GM21447 (cell line): ENCODE results near the gene LRP1.

ENCODE experiments used
- ATAC-seq: cut with Tn5 transposase; IDR thresholded peaks from one replicate; pipeline ENCODE4 v1.9.1; 2021; ENCODE audit not compliant: unreplicated experiment

Gene LRP1

GRCh38 chr12:57220770-57221168 is 92.5 kb downstream of the LRP1 start:
- ATAC-seq, result no peak

- no peak for ATAC-seq
Measured at GRCh38 chr12:57221169-57221917, 93.1 kb downstream of the LRP1 start.

GRCh38 chr12:57222286-57223190 is 94.3 kb downstream of the LRP1 start:
- no peak for ATAC-seq

- ATAC-seq, result no peak
Measured at GRCh38 chr12:57223191-57224165, 95.2 kb downstream of the LRP1 start.

- ATAC-seq, result no peak
Measured at GRCh38 chr12:57224278-57224972, 96.1 kb downstream of the LRP1 start.

- no peak for ATAC-seq
Measured at GRCh38 chr12:57224973-57225679, 96.8 kb downstream of the LRP1 start.

GRCh38 chr12:57225680-57226210 is 97.5 kb downstream of the LRP1 start:
- no peak for ATAC-seq

GRCh38 chr12:57226588-57227314 is 98.5 kb downstream of the LRP1 start:
- no peak for ATAC-seq

GRCh38 chr12:57227315-57228115 is 99.2 kb downstream of the LRP1 start:
- no peak for ATAC-seq

GRCh38 chr12:57229046-57229633 is 100.9 kb downstream of the LRP1 start:
- ATAC-seq, result peak; percentile 17

GRCh38 chr12:57229634-57230380 is 101.5 kb downstream of the LRP1 start, which contains the start of gene SHMT2:
TSS of gene SHMT2 (plus strand) at chr12:57229711. CDS start at chr12:57229779, 68 bp downstream.
- ATAC-seq, result peak; percentile 57

- no peak for ATAC-seq
Measured at GRCh38 chr12:57230381-57231155, 102.3 kb downstream of the LRP1 start.

GRCh38 chr12:57231276-57232021 is 103.2 kb downstream of the LRP1 start:
- ATAC-seq, result no peak

- ATAC-seq, result no peak
Measured at GRCh38 chr12:57232156-57232756, 104.0 kb downstream of the LRP1 start.
